ENCODE measurements around the gene DNAH8.

DNAH8 gene

GRCh38 chr6:39029156-39030011 lies 314.3 kb downstream of the DNAH8 start:
- TF ChIP-seq, protein P1, sequence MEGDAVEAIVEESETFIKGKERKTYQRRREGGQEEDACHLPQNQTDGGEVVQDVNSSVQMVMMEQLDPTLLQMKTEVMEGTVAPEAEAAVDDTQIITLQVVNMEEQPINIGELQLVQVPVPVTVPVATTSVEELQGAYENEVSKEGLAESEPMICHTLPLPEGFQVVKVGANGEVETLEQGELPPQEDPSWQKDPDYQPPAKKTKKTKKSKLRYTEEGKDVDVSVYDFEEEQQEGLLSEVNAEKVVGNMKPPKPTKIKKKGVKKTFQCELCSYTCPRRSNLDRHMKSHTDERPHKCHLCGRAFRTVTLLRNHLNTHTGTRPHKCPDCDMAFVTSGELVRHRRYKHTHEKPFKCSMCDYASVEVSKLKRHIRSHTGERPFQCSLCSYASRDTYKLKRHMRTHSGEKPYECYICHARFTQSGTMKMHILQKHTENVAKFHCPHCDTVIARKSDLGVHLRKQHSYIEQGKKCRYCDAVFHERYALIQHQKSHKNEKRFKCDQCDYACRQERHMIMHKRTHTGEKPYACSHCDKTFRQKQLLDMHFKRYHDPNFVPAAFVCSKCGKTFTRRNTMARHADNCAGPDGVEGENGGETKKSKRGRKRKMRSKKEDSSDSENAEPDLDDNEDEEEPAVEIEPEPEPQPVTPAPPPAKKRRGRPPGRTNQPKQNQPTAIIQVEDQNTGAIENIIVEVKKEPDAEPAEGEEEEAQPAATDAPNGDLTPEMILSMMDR (IDR thresholded peaks at IDR 0.05; ENCODE audit: insufficient read depth, missing control alignments), result peak; percentile 66
- DNase-seq (ENCODE audit: insufficient read length, low spot score), result no peak
- FAIRE-seq, result no peak

DNA sequence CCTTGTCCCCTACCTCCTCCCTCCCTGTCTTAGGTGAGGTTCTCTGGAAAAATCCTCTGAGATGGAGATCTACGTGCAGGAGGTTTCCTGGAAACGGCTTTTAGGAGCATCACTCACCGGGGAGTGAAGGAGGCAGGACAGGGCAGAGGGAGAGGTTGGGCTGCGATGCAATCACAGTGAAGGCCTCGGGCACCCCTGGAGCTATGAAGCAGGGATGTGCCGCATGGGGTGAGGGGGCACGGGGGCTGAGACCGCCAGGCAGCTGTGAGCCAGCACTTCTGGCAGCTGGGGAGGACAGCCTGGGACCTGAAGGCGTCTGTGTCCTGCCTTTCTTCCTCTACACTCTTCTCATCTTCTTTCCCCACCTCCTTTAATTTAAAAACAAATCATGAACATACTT lies 320.6 kb downstream of the DNAH8 start:
- FAIRE-seq (no peak), DNase-seq (ENCODE audit: insufficient read length, low spot score) (no peak)
- TF ChIP-seq, protein P1 (IDR thresholded peaks at IDR 0.05; ENCODE audit: insufficient read depth, missing control alignments), result no peak

- FAIRE-seq (no peak), DNase-seq (ENCODE audit: insufficient read length, low spot score) (no peak)
- TF ChIP-seq, protein P1 (IDR thresholded peaks at IDR 0.05; ENCODE audit: insufficient read depth, missing control alignments), result no peak
Observed at GRCh38 chr6:39037082-39037508, 322.0 kb downstream of the DNAH8 start.

GRCh38 chr6:39037707-39038106 lies 322.6 kb downstream of the DNAH8 start:
- no peak for DNase-seq (ENCODE audit: insufficient read length, low spot score)
- FAIRE-seq, result no peak
- TF ChIP-seq, protein P1 (IDR thresholded peaks at IDR 0.05; ENCODE audit: insufficient read depth, missing control alignments), result no peak

- TF ChIP-seq, protein P1 (IDR thresholded peaks at IDR 0.05; ENCODE audit: insufficient read depth, missing control alignments), result no peak
- DNase-seq (ENCODE audit: insufficient read length, low spot score) (no peak), FAIRE-seq (no peak)
Observed at GRCh38 chr6:39040080-39040673, 325.1 kb downstream of the DNAH8 start.

GRCh38 chr6:39041072-39041471 lies 326.0 kb downstream of the DNAH8 start:
- DNase-seq (ENCODE audit: insufficient read length, low spot score) (no peak), FAIRE-seq (no peak)
- TF ChIP-seq, protein P1 (IDR thresholded peaks at IDR 0.05; ENCODE audit: insufficient read depth, missing control alignments), result no peak

DNA sequence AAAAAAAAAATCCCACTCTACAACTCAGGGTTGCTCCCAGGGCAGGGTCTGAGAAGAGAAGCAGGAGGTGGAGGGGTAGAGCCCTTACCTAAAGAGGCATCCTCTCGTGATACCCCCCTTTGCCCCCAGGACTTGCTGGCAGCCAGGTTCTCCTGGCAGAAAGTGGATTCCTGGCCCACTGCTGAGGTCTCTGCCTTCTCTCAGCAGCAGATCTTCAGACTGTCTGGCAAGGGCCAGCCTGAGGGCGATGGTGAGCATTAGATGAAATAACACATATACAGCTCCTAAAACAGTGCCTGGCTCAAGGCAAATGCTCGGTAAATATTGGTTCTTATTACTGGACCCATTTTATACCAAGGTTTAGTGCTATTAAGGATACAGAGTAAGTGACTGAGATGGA lies 328.7 kb downstream of the DNAH8 start:
- DNase-seq (ENCODE audit: insufficient read length, low spot score), result no peak
- TF ChIP-seq, protein P1 (IDR thresholded peaks at IDR 0.05; ENCODE audit: insufficient read depth, missing control alignments), result no peak
- FAIRE-seq, result no peak

All from D721Med (cell line).